Activated naive CD4-positive, alpha-beta T cell treated with anti-CD3 and anti-CD28 coated beads, Interleukin-2, amount 50 U/mL, for 24 hours (primary cell): ENCODE results near the gene GPX3.
A peak's percentile ranks its signal among the peaks of the same experiment; 100 is the strongest.

Experiments
- H3K27ac Mint-ChIP-seq: one replicate; pipeline ENCODE4 v1.8.0; 2021; ENCODE audit warnings: mild to moderate bottlenecking, mixed read lengths
- H3K27me3 Mint-ChIP-seq: one replicate; pipeline ENCODE4 v1.8.0; 2021; ENCODE audit warnings: mixed read lengths
- H3K36me3 Mint-ChIP-seq: one replicate; pipeline ENCODE4 v1.8.0; 2021; ENCODE audit warnings: mixed read lengths
- H3K4me1 Mint-ChIP-seq: one replicate; pipeline ENCODE4 v1.8.0; 2021; ENCODE audit warnings: mixed read lengths
- H3K4me3 Mint-ChIP-seq: one replicate; pipeline ENCODE4 v1.8.0; 2021; ENCODE audit warnings: mild to moderate bottlenecking, mixed read lengths
- H3K9me3 Mint-ChIP-seq: one replicate; pipeline ENCODE4 v1.8.0; 2021; ENCODE audit warnings: mixed read lengths

The GPX3 gene

GRCh38 chr5:151055336-151055735, 34.9 kb downstream of the GPX3 start:
- Mint-ChIP-seq H3K27ac (peak overlapping the region; percentile 18), H3K27me3 (no peaks in the 10 kb centered on the region), H3K9me3 (no peaks in the 10 kb centered on the region), H3K36me3 (peaks cover 5% of the 10 kb centered on the region), H3K4me3 (no peak overlapping the region), H3K4me1 (peaks cover 15% of the 10 kb centered on the region)

- H3K27ac Mint-ChIP-seq: peak overlapping the region; percentile 65
- peaks cover 12% of the 10 kb centered on the region for H3K36me3 Mint-ChIP-seq
- H3K9me3 Mint-ChIP-seq: no peaks in the 10 kb centered on the region
- peaks cover 26% of the 10 kb centered on the region for H3K4me1 Mint-ChIP-seq
- H3K4me3 Mint-ChIP-seq: no peak overlapping the region
- H3K27me3 Mint-ChIP-seq: no peaks in the 10 kb centered on the region
Measured at GRCh38 chr5:151056379-151057325, 36.3 kb downstream of the GPX3 start.

- no peak overlapping the region for H3K27ac Mint-ChIP-seq
- H3K4me3 Mint-ChIP-seq: no peak overlapping the region
- no peaks in the 10 kb centered on the region for H3K9me3 Mint-ChIP-seq
- H3K4me1 Mint-ChIP-seq: peaks cover 37% of the 10 kb centered on the region
- peaks cover 15% of the 10 kb centered on the region for H3K36me3 Mint-ChIP-seq
- H3K27me3 Mint-ChIP-seq: no peaks in the 10 kb centered on the region
Measured at GRCh38 chr5:151058301-151058700, 37.9 kb downstream of the GPX3 start.

GRCh38 chr5:151058891-151059489, 38.6 kb downstream of the GPX3 start:
- peak overlapping the region; percentile 68 for H3K4me3 Mint-ChIP-seq
- peak overlapping the region; percentile 97 for H3K27ac Mint-ChIP-seq
- no peaks in the 10 kb centered on the region for H3K9me3 Mint-ChIP-seq
- H3K4me1 Mint-ChIP-seq: peaks cover 39% of the 10 kb centered on the region
- H3K27me3 Mint-ChIP-seq: no peaks in the 10 kb centered on the region
- peaks cover 15% of the 10 kb centered on the region for H3K36me3 Mint-ChIP-seq

- no peaks in the 10 kb centered on the region for H3K9me3 Mint-ChIP-seq
- H3K4me1 Mint-ChIP-seq: peaks cover 48% of the 10 kb centered on the region
- no peaks in the 10 kb centered on the region for H3K27me3 Mint-ChIP-seq
- no peak overlapping the region for H3K27ac Mint-ChIP-seq
- no peak overlapping the region for H3K4me3 Mint-ChIP-seq
- peaks cover 15% of the 10 kb centered on the region for H3K36me3 Mint-ChIP-seq
Measured at GRCh38 chr5:151060742-151061141, 40.4 kb downstream of the GPX3 start.

- Mint-ChIP-seq H3K9me3 (no peaks in the 10 kb centered on the region), H3K27me3 (no peaks in the 10 kb centered on the region), H3K27ac (no peak overlapping the region), H3K4me3 (peak overlapping the region; percentile 3), H3K4me1 (peaks cover 64% of the 10 kb centered on the region), H3K36me3 (peaks cover 15% of the 10 kb centered on the region)
Measured at GRCh38 chr5:151062405-151063141, 42.2 kb downstream of the GPX3 start.

- H3K4me1 Mint-ChIP-seq: peaks cover 72% of the 10 kb centered on the region
- H3K9me3 Mint-ChIP-seq: no peaks in the 10 kb centered on the region
- peak overlapping the region; percentile 93 for H3K27ac Mint-ChIP-seq
- H3K27me3 Mint-ChIP-seq: no peaks in the 10 kb centered on the region
- peaks cover 15% of the 10 kb centered on the region for H3K36me3 Mint-ChIP-seq
- H3K4me3 Mint-ChIP-seq: peak overlapping the region; percentile 3
Measured at GRCh38 chr5:151063142-151063989, 43.0 kb downstream of the GPX3 start.

- Mint-ChIP-seq H3K27me3 (no peaks in the 10 kb centered on the region), H3K27ac (no peak overlapping the region), H3K4me3 (no peak overlapping the region), H3K9me3 (no peaks in the 10 kb centered on the region), H3K4me1 (peaks cover 77% of the 10 kb centered on the region), H3K36me3 (peaks cover 10% of the 10 kb centered on the region)
Measured at GRCh38 chr5:151064916-151065499, 44.6 kb downstream of the GPX3 start.

GRCh38 chr5:151065609-151066008, 45.2 kb downstream of the GPX3 start:
- peaks cover 10% of the 10 kb centered on the region for H3K36me3 Mint-ChIP-seq
- H3K27me3 Mint-ChIP-seq: no peaks in the 10 kb centered on the region
- peak overlapping the region; percentile 81 for H3K27ac Mint-ChIP-seq
- peaks cover 77% of the 10 kb centered on the region for H3K4me1 Mint-ChIP-seq
- H3K9me3 Mint-ChIP-seq: no peaks in the 10 kb centered on the region
- H3K4me3 Mint-ChIP-seq: no peak overlapping the region

- H3K36me3 Mint-ChIP-seq: peaks cover under 1% of the 10 kb centered on the region
Measured at GRCh38 chr5:151066920-151067319, 46.5 kb downstream of the GPX3 start.

GRCh38 chr5:151067632-151068432, 47.4 kb downstream of the GPX3 start:
- Mint-ChIP-seq H3K4me3 (peak overlapping the region; percentile 7), H3K27ac (peak overlapping the region; percentile 60), H3K4me1 (peaks cover 83% of the 10 kb centered on the region), H3K36me3 (no peaks in the 10 kb centered on the region), H3K9me3 (no peaks in the 10 kb centered on the region), H3K27me3 (no peaks in the 10 kb centered on the region)

More at GRCh38 chr5:151066920-151067319, 46.5 kb downstream of the GPX3 start:
- H3K9me3 Mint-ChIP-seq: no peaks in the 10 kb centered on the region
- no peak overlapping the region for H3K4me3 Mint-ChIP-seq
- H3K27ac Mint-ChIP-seq: peak overlapping the region; percentile 32
- H3K27me3 Mint-ChIP-seq: no peaks in the 10 kb centered on the region
- H3K4me1 Mint-ChIP-seq: peaks cover 77% of the 10 kb centered on the region

GRCh38 chr5:151068433-151069197, 48.2 kb downstream of the GPX3 start:
- Mint-ChIP-seq H3K9me3 (no peaks in the 10 kb centered on the region), H3K4me1 (peaks cover 77% of the 10 kb centered on the region), H3K4me3 (peak overlapping the region; percentile 33), H3K27me3 (no peaks in the 10 kb centered on the region), H3K36me3 (peaks cover under 1% of the 10 kb centered on the region), H3K27ac (peak overlapping the region; percentile 62)

- no peaks in the 10 kb centered on the region for H3K9me3 Mint-ChIP-seq
- H3K27ac Mint-ChIP-seq: no peak overlapping the region
- no peak overlapping the region for H3K4me3 Mint-ChIP-seq
- H3K4me1 Mint-ChIP-seq: peaks cover 83% of the 10 kb centered on the region
- H3K27me3 Mint-ChIP-seq: no peaks in the 10 kb centered on the region
- peaks cover 7% of the 10 kb centered on the region for H3K36me3 Mint-ChIP-seq
Measured at GRCh38 chr5:151070449-151070848, 50.1 kb downstream of the GPX3 start.
